Glutamatergic neuron (in vitro differentiated cells): Measurements from ENCODE around the gene MPHOSPH6. TPM values are rescaled to one million over a fixed set of nuclear protein-coding genes. Genes with fewer than 3 reads are reported as not detected.

ENCODE experiments used
- DNase-seq: peaks from one replicate; pipeline ENCODE4 v3.0.0; 2022
- H3K27ac Mint-ChIP-seq: one replicate; pipeline ENCODE4 v1.8.0; 2020; ENCODE audit warnings: mild to moderate bottlenecking, mixed read lengths, inconsistent platforms; ENCODE audit not compliant: unreplicated experiment
- H3K27me3 Mint-ChIP-seq: one replicate; pipeline ENCODE4 v1.8.0; 2020; ENCODE audit warnings: mild to moderate bottlenecking, moderate library complexity, mixed read lengths, inconsistent platforms; ENCODE audit not compliant: unreplicated experiment
- H3K36me3 Mint-ChIP-seq: one replicate; pipeline ENCODE4 v1.8.0; 2020; ENCODE audit warnings: mild to moderate bottlenecking, mixed read lengths, inconsistent platforms; ENCODE audit not compliant: unreplicated experiment
- H3K4me1 Mint-ChIP-seq: one replicate; pipeline ENCODE4 v1.8.0; 2020; ENCODE audit warnings: mild to moderate bottlenecking, low read depth, mixed read lengths, inconsistent platforms; ENCODE audit not compliant: unreplicated experiment
- H3K4me3 Mint-ChIP-seq: one replicate; pipeline ENCODE4 v1.8.0; 2020; ENCODE audit warnings: mild to moderate bottlenecking, mixed read lengths, inconsistent platforms; ENCODE audit not compliant: unreplicated experiment
- H3K9me3 Mint-ChIP-seq: one replicate; pipeline ENCODE4 v1.8.0; 2020; ENCODE audit warnings: mild to moderate bottlenecking, moderate library complexity, mixed read lengths, inconsistent platforms; ENCODE audit not compliant: unreplicated experiment
- CTCF ChIP-seq: fragments of 200-600 bp; sonication (generic); IDR thresholded peaks from one replicate; pipeline ENCODE4 v1.5.0; 2021; ENCODE audit not compliant: partially characterized antibody, unreplicated experiment
- total RNA-seq: library from RNA; stranded (reverse); fragmentation: NEBNext Ultra II Directional; extraction: Animal tissue kit (Norgen Biotek cat#: 25700); gene quantifications from one replicate; pipeline ENCODE4 v1.2.1, GENCODE V29; 2021; ENCODE audit not compliant: unreplicated experiment

Gene MPHOSPH6
- total RNA-seq, 1 donor from 2014 or later = 37.2 TPM

GRCh38 chr16:82183004-82183397, 13.0 kb upstream of the MPHOSPH6 start:
- H3K27me3 Mint-ChIP-seq = peaks cover 1% of the 10 kb centered on the region
- no peak for DNase-seq
- no peak overlapping the region for H3K27ac Mint-ChIP-seq
- H3K4me3 Mint-ChIP-seq = no peak overlapping the region
- no peak for TF ChIP-seq CTCF
- no peaks in the 10 kb centered on the region for H3K9me3 Mint-ChIP-seq
- H3K4me1 Mint-ChIP-seq = no peaks in the 10 kb centered on the region
- no peaks in the 10 kb centered on the region for H3K36me3 Mint-ChIP-seq

- Mint-ChIP-seq H3K27ac (no peak overlapping the region), H3K27me3 (peaks cover 1% of the 10 kb centered on the region), H3K36me3 (no peaks in the 10 kb centered on the region), H3K4me3 (no peak overlapping the region), H3K9me3 (no peaks in the 10 kb centered on the region), H3K4me1 (no peaks in the 10 kb centered on the region)
- TF ChIP-seq CTCF = no peak
- DNase-seq = no peak
These were observed 12.4 kb upstream of the MPHOSPH6 start for GRCh38 chr16:82182266-82183003.

- no peak for DNase-seq
- peaks cover 1% of the 10 kb centered on the region for H3K27me3 Mint-ChIP-seq
- H3K9me3 Mint-ChIP-seq = no peaks in the 10 kb centered on the region
- H3K36me3 Mint-ChIP-seq = no peaks in the 10 kb centered on the region
- no peak overlapping the region for H3K27ac Mint-ChIP-seq
- H3K4me3 Mint-ChIP-seq = no peak overlapping the region
- no peaks in the 10 kb centered on the region for H3K4me1 Mint-ChIP-seq
- TF ChIP-seq CTCF = no peak
These were observed 11.6 kb upstream of the MPHOSPH6 start for GRCh38 chr16:82181461-82182185.

- H3K9me3 Mint-ChIP-seq = no peaks in the 10 kb centered on the region
- peaks cover 1% of the 10 kb centered on the region for H3K27me3 Mint-ChIP-seq
- H3K36me3 Mint-ChIP-seq = no peaks in the 10 kb centered on the region
- H3K4me3 Mint-ChIP-seq = no peak overlapping the region
- DNase-seq = no peak
- no peak overlapping the region for H3K27ac Mint-ChIP-seq
- no peaks in the 10 kb centered on the region for H3K4me1 Mint-ChIP-seq
- no peak for TF ChIP-seq CTCF
These were observed 8.3 kb upstream of the MPHOSPH6 start for GRCh38 chr16:82178352-82178751.

GRCh38 chr16:82177555-82177954, 7.5 kb upstream of the MPHOSPH6 start:
- Mint-ChIP-seq H3K4me1 (no peaks in the 10 kb centered on the region), H3K36me3 (no peaks in the 10 kb centered on the region), H3K27me3 (peaks cover 1% of the 10 kb centered on the region), H3K4me3 (no peak overlapping the region), H3K27ac (no peak overlapping the region), H3K9me3 (no peaks in the 10 kb centered on the region)
- no peak for DNase-seq
- TF ChIP-seq CTCF = no peak
